H9 (cell line): Measurements from ENCODE around the gene DACT2. TPM values are rescaled to one million over a fixed set of nuclear protein-coding genes. Genes with fewer than 3 reads are reported as not detected.

Experiments used
- DNase-seq: peaks from one replicate; pipeline ENCODE4 v3.0.0-alpha.2; 2017
- H2AFZ ChIP-seq: one replicate; pipeline ENCODE4 v1.6.1; 2013; ENCODE audit warnings: mild to moderate bottlenecking, low read length, control low read depth, moderate library complexity
- H2AK5ac ChIP-seq: 2 replicates; pipeline ENCODE4 v1.6.1; 2013; ENCODE audit warnings: low read length, control low read depth, mixed read lengths; ENCODE audit not compliant: insufficient read length
- H2BK120ac ChIP-seq: one replicate; pipeline ENCODE4 v1.6.1; 2013; ENCODE audit warnings: low read depth, mild to moderate bottlenecking, low read length, control low read depth, inconsistent platforms; ENCODE audit not compliant: poor library complexity, severe bottlenecking
- H2BK12ac ChIP-seq: 2 replicates; pipeline ENCODE4 v1.6.1; 2013; ENCODE audit warnings: low read length, control low read depth, mixed read lengths, low read depth; ENCODE audit not compliant: insufficient read length
- H2BK15ac ChIP-seq: 2 replicates; pipeline ENCODE4 v1.6.1; 2013; ENCODE audit warnings: low read depth, low read length, control low read depth
- H2BK20ac ChIP-seq: one replicate; pipeline ENCODE4 v1.6.1; 2013; ENCODE audit warnings: low read depth, mild to moderate bottlenecking, low read length, control low read depth, inconsistent platforms; ENCODE audit not compliant: poor library complexity, severe bottlenecking
- H2BK5ac ChIP-seq: 2 replicates; pipeline ENCODE4 v1.6.1; 2013; ENCODE audit warnings: low read length, control low read depth, mixed read lengths; ENCODE audit not compliant: insufficient read length
- H3K14ac ChIP-seq: 2 replicates; pipeline ENCODE4 v1.6.1; 2013; ENCODE audit warnings: low read length, control low read depth; ENCODE audit not compliant: insufficient read depth
- H3K18ac ChIP-seq: 2 replicates; pipeline ENCODE4 v1.6.1; 2013; ENCODE audit warnings: low read depth, mild to moderate bottlenecking, mixed read lengths, low read length, control low read depth; ENCODE audit not compliant: insufficient read length
- H3K23ac ChIP-seq: 2 replicates; pipeline ENCODE4 v1.6.1; 2013; ENCODE audit warnings: low read length, control low read depth, mixed read lengths, low read depth; ENCODE audit not compliant: insufficient read length
- H3K23me2 ChIP-seq: 2 replicates; pipeline ENCODE4 v1.6.1; 2013; ENCODE audit warnings: low read depth, mild to moderate bottlenecking, mixed read lengths, low read length, control low read depth; ENCODE audit not compliant: insufficient read length, poor library complexity, severe bottlenecking
- H3K27ac ChIP-seq: 2 replicates; pipeline ENCODE4 v1.5.1; 2013; ENCODE audit warnings: low read length, control low read depth, mixed read lengths, low read depth; ENCODE audit not compliant: insufficient read length
- H3K27me3 ChIP-seq: 2 replicates; pipeline ENCODE4 v1.6.1; 2013; ENCODE audit warnings: low read length, control low read depth, inconsistent platforms; ENCODE audit not compliant: insufficient read depth
- H3K4ac ChIP-seq: 2 replicates; pipeline ENCODE4 v1.6.1; 2013; ENCODE audit warnings: low read depth, mild to moderate bottlenecking, control low read depth, inconsistent platforms, low read length, moderate library complexity
- H3K4me1 ChIP-seq: 2 replicates; pipeline ENCODE4 v1.6.1; 2013; ENCODE audit warnings: low read length, control low read depth, inconsistent platforms; ENCODE audit not compliant: insufficient read depth
- H3K4me2 ChIP-seq: 2 replicates; pipeline ENCODE4 v1.6.1; 2013; ENCODE audit warnings: low read length, control low read depth, mixed read lengths; ENCODE audit not compliant: insufficient read length, insufficient read depth
- H3K56ac ChIP-seq: 2 replicates; pipeline ENCODE4 v1.6.1; 2013; ENCODE audit warnings: low read depth, mild to moderate bottlenecking, mixed read lengths, low read length, control low read depth; ENCODE audit not compliant: insufficient read length
- H3K79me1 ChIP-seq: 2 replicates; pipeline ENCODE4 v1.6.1; 2013; ENCODE audit warnings: low read depth, mild to moderate bottlenecking, moderate library complexity, low read length, control low read depth, inconsistent platforms; ENCODE audit not compliant: insufficient read depth, poor library complexity, severe bottlenecking
- H3K79me2 ChIP-seq: 2 replicates; pipeline ENCODE4 v1.6.1; 2013; ENCODE audit warnings: low read length, control low read depth, inconsistent platforms; ENCODE audit not compliant: insufficient read depth
- H3K9ac ChIP-seq: 2 replicates; pipeline ENCODE4 v1.6.1; 2013; ENCODE audit warnings: low read length, control low read depth, mixed read lengths; ENCODE audit not compliant: insufficient read length; ENCODE audit errors: extremely low read depth
- H3K9me3 ChIP-seq: one replicate; pipeline ENCODE4 v1.6.1; 2013; ENCODE audit warnings: low read depth, low read length, inconsistent platforms; ENCODE audit not compliant: control insufficient read depth
- H3T11ph ChIP-seq: one replicate; pipeline ENCODE4 v1.6.1; 2013; ENCODE audit warnings: mild to moderate bottlenecking, low read length, control low read depth, inconsistent platforms
- H4K20me1 ChIP-seq: one replicate; pipeline ENCODE4 v1.6.1; 2013; ENCODE audit not compliant: control insufficient read depth, insufficient read length, insufficient read depth
- H4K5ac ChIP-seq: 2 replicates; pipeline ENCODE4 v1.6.1; 2013; ENCODE audit warnings: low read depth, mild to moderate bottlenecking, mixed read lengths, low read length, control low read depth; ENCODE audit not compliant: insufficient read length
- H4K8ac ChIP-seq: replicated peaks from 2 replicates; pipeline ENCODE4 v1.6.1; 2013; ENCODE audit warnings: low read length, control low read depth, mixed read lengths, low read depth; ENCODE audit not compliant: insufficient read length
- H4K91ac ChIP-seq: 2 replicates; pipeline ENCODE4 v1.6.1; 2013; ENCODE audit warnings: low read depth, mild to moderate bottlenecking, moderate library complexity, mixed read lengths, low read length, control low read depth; ENCODE audit not compliant: insufficient read length
- H3K27ac Mint-ChIP-seq, 3 experiments: 2 replicates in 2 of 3; 3 replicates in 1 of 3; pipeline ENCODE4 v1.8.0; 2020 to 2021; ENCODE audit warnings: mixed read lengths in 3 of 3, mild to moderate bottlenecking in 1 of 3, moderate library complexity in 1 of 3
- H3K27me3 Mint-ChIP-seq: 2 replicates; pipeline ENCODE4 v1.8.0; 2021; ENCODE audit warnings: low read depth, mild to moderate bottlenecking, moderate library complexity, mixed read lengths
- H3K36me3 Mint-ChIP-seq, 3 experiments: 2 replicates in 2 of 3; 3 replicates in 1 of 3; pipeline ENCODE4 v1.8.0; 2020 to 2021; ENCODE audit warnings: low read depth in 3 of 3, mixed read lengths in 3 of 3; ENCODE audit not compliant: insufficient read depth in 1 of 3
- H3K4me1 Mint-ChIP-seq, 2 experiments: 2 replicates each; pipeline ENCODE4 v1.8.0; 2020; ENCODE audit warnings: mixed read lengths in 2 of 2
- H3K4me3 Mint-ChIP-seq, 2 experiments: 2 replicates in 1 of 2; 3 replicates in 1 of 2; pipeline ENCODE4 v1.8.0; 2020 to 2021; ENCODE audit warnings: mild to moderate bottlenecking in 2 of 2, mixed read lengths in 2 of 2, moderate library complexity in 1 of 2
- H3K9me3 Mint-ChIP-seq, 2 experiments: 2 replicates in 1 of 2; 3 replicates in 1 of 2; pipeline ENCODE4 v1.8.0; 2020; ENCODE audit warnings: mild to moderate bottlenecking in 2 of 2, mixed read lengths in 2 of 2, moderate library complexity in 1 of 2
- CTCF ChIP-seq: fragments of 200-600 bp; sonication (generic); conservative IDR thresholded peaks from 3 replicates; pipeline ENCODE4 v1.8.0; 2021; ENCODE audit warnings: antibody characterized with exemption, mild to moderate bottlenecking
- WGBS: extraction: QIAGEN DNeasy Blood & Tissue Kit; methylation state at CpG from one replicate; pipeline ENCODE4 v1.1.7; 2013; ENCODE audit warnings: missing lambda C conversion rate, low lambda C conversion rate, mixed read lengths; ENCODE audit not compliant: insufficient read length; ENCODE audit errors: extremely low coverage; 5-methylcytosine and 5-hydroxymethylcytosine counted together
- total RNA-seq: library from RNA; stranded (reverse); gene quantifications from 2 replicates; pipeline ENCODE4 v1.2.1, GENCODE V29; 2021

Gene DACT2
- total RNA-seq, 1 experiment from 2014 or later: 1.8 TPM

GRCh38 chr6:168333989-168334388 lies 14.4 kb upstream of the DACT2 start:
- DNase-seq: no peak
- no peak overlapping the region for H3K4me2 ChIP-seq
- no peak overlapping the region for H3K56ac ChIP-seq
- no peak overlapping the region for H4K8ac ChIP-seq
- H2BK5ac ChIP-seq: no peak overlapping the region
- H3K4me3 Mint-ChIP-seq: no peak overlapping the region
- H3K14ac ChIP-seq: no peak overlapping the region
- no peak overlapping the region for H3T11ph ChIP-seq
- H3K27ac ChIP-seq: no peak overlapping the region
- H3K23me2 ChIP-seq: no peaks in the 10 kb centered on the region
- no peak for TF ChIP-seq CTCF
- H3K4ac ChIP-seq: no peak overlapping the region
- H3K79me2 ChIP-seq: no peaks in the 10 kb centered on the region
- H3K27ac Mint-ChIP-seq: peak overlapping the region in 1 of 3 experiments; percentile 64; a peak in 1 of 7 replicates
- WGBS: no CpG with 5 or more reads among the region's 9 CpGs
- H3K36me3 Mint-ChIP-seq: no peaks in the 10 kb centered on the region
- no peak overlapping the region for H3K23ac ChIP-seq
- no peaks in the 10 kb centered on the region for H3K9me3 ChIP-seq
- H3K27me3 ChIP-seq: no peaks in the 10 kb centered on the region
- H4K91ac ChIP-seq: no peak overlapping the region
- H3K9me3 Mint-ChIP-seq: no peaks in the 10 kb centered on the region; a peak in 1 of 5 replicates
- no peak overlapping the region for H2BK15ac ChIP-seq
- no peak overlapping the region for H2BK20ac ChIP-seq
- H3K27me3 Mint-ChIP-seq: peaks cover 9% of the 10 kb centered on the region
- no peaks in the 10 kb centered on the region for H4K20me1 ChIP-seq
- H3K79me1 ChIP-seq: no peaks in the 10 kb centered on the region
- H2AFZ ChIP-seq: no peak overlapping the region
- no peak overlapping the region for H4K5ac ChIP-seq
- peaks cover 2% of the 10 kb centered on the region; the same call in 1 of the 2 replicates for H3K4me1 ChIP-seq
- no peak overlapping the region for H2AK5ac ChIP-seq
- no peak overlapping the region for H2BK120ac ChIP-seq
- no peak overlapping the region for H3K9ac ChIP-seq
- H3K18ac ChIP-seq: no peak overlapping the region
- peaks cover 22 to 27% of the 10 kb centered on the region in 2 experiments for H3K4me1 Mint-ChIP-seq
- H2BK12ac ChIP-seq: no peak overlapping the region
